Testis (tissue), 3 donors: ENCODE data around the gene CDH4. TPM values are rescaled to one million over a fixed set of nuclear protein-coding genes. Genes with fewer than 3 reads are reported as not detected.

Experiments used
- DNase-seq: peaks from one replicate; pipeline ENCODE4 v3.0.0-alpha.2; 2019
- H3K27ac ChIP-seq, 2 donors: fragments of 200-600 bp; sonication (generic); one replicate each; pipeline ENCODE4 v1.5.1; 2019
- H3K27me3 ChIP-seq: fragments of 200-600 bp; sonication (generic); one replicate; pipeline ENCODE4 v1.5.1; 2019
- H3K36me3 ChIP-seq: fragments of 200-600 bp; sonication (generic); one replicate; pipeline ENCODE4 v1.5.1; 2017; ENCODE audit warnings: low read depth; ENCODE audit errors: missing control alignments
- H3K4me1 ChIP-seq: fragments of 200-600 bp; sonication (generic); one replicate; pipeline ENCODE4 v1.5.1; 2019
- H3K4me3 ChIP-seq, 2 donors: fragments of 200-600 bp; sonication (generic); one replicate each; pipeline ENCODE4 v1.5.1; 2017 to 2019
- H3K9me3 ChIP-seq: fragments of 200-600 bp; sonication (generic); one replicate; pipeline ENCODE4 v1.5.1; 2017
- POLR2A ChIP-seq: fragments of 450-650 bp; IDR thresholded peaks from one replicate; pipeline ENCODE4 v1.6.1; 2017; ENCODE audit warnings: antibody characterized with exemption, mild to moderate bottlenecking, moderate library complexity
- WGBS, 2 donors: methylation state at CpG; one replicate each; pipeline ENCODE4 v1.1.5; 2018; 5-methylcytosine and 5-hydroxymethylcytosine counted together
- intact Hi-C: fragments of 100-400 bp; cut with DNase I; formaldehyde crosslinking; loops from one replicate; pipeline ENCODE4 v1.15.1; 2023; ENCODE audit warnings: low total_unique reads
- polyA plus RNA-seq: library from polyadenylated mRNA; stranded (reverse); fragments of 350-450 nt; fragmentation: Illumina TruSeq; extraction: RNeasy Lipid Tissue Mini Kit (QIAGEN cat#74804); gene quantifications from one replicate; pipeline ENCODE4 v1.2.3, GENCODE V29; 2014; ENCODE audit warnings: low read depth, low replicate concordance; ENCODE audit not compliant: insufficient read depth
- total RNA-seq, 2 donors: library from RNA; depleted of rRNA; stranded (reverse); fragments of >200 nt; gene quantifications; one replicate each; pipeline ENCODE4 v1.2.3, GENCODE V29; 2016
- TF ChIP-seq, protein P1 (sequence below), 3 experiments: fragments of 450-650 bp in 2 of 3; fragments of 200-600 bp in 1 of 3; sonication (generic) in 1 of 3; IDR thresholded peaks; one replicate each; pipeline ENCODE4 v1.5.1; 2016 to 2019; ENCODE audit warnings: antibody characterized with exemption in 3 of 3, mild to moderate bottlenecking in 2 of 3, moderate library complexity in 1 of 3

CDH4 gene
- total and polyA plus RNA-seq, 3 donors from 2014 or later, result 1.4 to 3.3 (median 1.9) TPM

DNA sequence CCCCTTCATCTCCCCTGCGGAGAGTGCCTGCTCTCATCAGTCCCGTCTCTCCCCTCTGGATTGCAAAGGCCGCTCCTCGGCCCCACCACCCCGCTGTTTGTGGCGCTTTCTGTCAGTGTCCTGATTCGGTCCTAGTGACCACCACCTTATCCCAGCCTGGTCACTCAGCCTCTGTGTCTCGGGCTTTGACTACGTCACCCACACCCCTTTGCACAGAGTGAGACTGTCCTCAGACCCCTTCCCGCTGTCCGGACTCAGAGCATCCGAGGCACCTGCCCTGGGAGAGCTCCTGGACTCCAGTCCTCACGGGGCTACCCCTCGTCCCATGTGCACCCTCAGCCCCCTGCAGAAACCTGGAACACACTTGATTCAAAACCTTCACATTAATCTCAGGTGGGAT lies 433.4 kb downstream of the CDH4 start:
- Histone ChIP-seq H3K27me3 (no peaks in the 10 kb centered on the region), H3K4me3 (no peak overlapping the region), H3K4me1 (no peaks in the 10 kb centered on the region), H3K27ac (no peak overlapping the region), H3K36me3 (no peaks in the 10 kb centered on the region), H3K9me3 (no peaks in the 10 kb centered on the region)
- TF ChIP-seq, protein P1, sequence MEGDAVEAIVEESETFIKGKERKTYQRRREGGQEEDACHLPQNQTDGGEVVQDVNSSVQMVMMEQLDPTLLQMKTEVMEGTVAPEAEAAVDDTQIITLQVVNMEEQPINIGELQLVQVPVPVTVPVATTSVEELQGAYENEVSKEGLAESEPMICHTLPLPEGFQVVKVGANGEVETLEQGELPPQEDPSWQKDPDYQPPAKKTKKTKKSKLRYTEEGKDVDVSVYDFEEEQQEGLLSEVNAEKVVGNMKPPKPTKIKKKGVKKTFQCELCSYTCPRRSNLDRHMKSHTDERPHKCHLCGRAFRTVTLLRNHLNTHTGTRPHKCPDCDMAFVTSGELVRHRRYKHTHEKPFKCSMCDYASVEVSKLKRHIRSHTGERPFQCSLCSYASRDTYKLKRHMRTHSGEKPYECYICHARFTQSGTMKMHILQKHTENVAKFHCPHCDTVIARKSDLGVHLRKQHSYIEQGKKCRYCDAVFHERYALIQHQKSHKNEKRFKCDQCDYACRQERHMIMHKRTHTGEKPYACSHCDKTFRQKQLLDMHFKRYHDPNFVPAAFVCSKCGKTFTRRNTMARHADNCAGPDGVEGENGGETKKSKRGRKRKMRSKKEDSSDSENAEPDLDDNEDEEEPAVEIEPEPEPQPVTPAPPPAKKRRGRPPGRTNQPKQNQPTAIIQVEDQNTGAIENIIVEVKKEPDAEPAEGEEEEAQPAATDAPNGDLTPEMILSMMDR (IDR thresholded peaks at IDR 0.05), result no peak
- TF ChIP-seq POLR2A, result no peak
- 87 to 93% methylated on average over 14 of the region's 14 CpGs for WGBS, 2 donors
- intact Hi-C loops, result no loop called here
- DNase-seq, result no peak

DNA sequence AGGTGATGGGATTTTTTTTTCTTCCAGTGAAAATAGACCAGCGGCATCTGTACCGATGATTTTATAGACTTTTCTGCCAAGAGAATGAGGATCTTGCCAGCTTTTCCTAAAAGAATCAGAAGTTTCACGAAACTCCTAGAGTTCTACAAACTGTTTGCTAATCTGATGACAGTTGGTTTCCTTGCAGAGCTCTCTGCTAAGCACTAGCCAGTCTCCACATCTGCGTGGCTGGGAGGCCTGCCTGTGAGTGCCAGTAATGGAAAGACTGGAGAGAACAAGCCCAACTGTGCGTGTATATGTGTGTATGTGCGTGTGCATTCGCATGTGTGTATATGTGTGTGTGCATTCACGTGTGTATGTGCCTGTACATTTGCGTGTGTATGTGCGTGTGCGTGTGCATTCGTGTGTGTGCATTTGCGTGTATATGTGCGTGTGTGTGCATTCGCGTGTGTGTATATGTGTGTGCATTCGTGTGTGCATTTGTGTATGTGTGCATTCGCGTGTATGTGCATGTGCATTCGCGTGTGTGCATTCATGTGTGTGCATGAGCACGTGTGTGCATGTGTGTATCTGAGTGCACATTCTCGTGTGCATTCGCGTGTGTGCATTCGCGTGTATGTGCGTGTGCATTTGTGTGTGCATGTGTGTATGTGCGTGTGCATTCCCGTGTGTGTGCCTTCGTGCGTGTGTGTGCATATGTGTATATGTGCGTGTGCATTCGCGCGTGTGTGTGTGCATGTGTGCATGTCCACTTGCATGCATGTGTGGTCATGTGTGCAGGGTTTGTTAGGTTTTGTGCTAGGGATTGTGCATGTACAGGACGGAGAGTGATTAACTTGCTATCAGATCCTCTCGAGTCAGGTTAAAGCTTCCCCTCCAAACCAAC lies 434.2 kb downstream of the CDH4 start:
- intact Hi-C loops, result no loop called here
- no peak overlapping the region for H3K4me3 ChIP-seq
- 76 to 80% methylated on average over 31 to 38 of the region's 38 CpGs for WGBS, 2 donors
- H3K36me3 ChIP-seq, result no peaks in the 10 kb centered on the region
- DNase-seq, result no peak
- no peaks in the 10 kb centered on the region for H3K9me3 ChIP-seq
- no peak overlapping the region for H3K27ac ChIP-seq
- TF ChIP-seq, protein P1 (IDR thresholded peaks at IDR 0.05), result no peak
- no peak for TF ChIP-seq POLR2A
- H3K4me1 ChIP-seq, result no peaks in the 10 kb centered on the region
- no peaks in the 10 kb centered on the region for H3K27me3 ChIP-seq

DNA sequence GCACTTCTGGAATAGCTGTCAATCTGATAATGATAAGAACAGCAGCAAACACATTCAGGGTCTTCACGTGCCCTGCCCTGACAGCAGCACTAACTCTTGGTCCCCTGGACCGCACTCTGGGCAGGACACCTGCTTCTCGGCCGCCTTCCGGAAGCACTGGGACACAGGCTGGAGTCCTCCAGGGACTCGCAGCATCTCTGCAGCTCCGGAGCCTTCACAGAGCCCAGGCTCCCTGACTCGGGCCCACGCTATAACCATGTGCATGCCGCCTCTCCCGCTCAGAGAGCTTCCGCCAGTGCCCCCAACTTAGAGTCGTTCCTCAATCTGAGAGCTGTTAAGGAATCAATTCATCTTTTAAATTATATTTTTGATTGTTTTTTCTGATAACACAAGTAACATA lies 436.4 kb downstream of the CDH4 start:
- Histone ChIP-seq H3K9me3 (no peaks in the 10 kb centered on the region), H3K4me1 (no peaks in the 10 kb centered on the region), H3K27me3 (no peaks in the 10 kb centered on the region), H3K36me3 (no peaks in the 10 kb centered on the region), H3K4me3 (no peak overlapping the region), H3K27ac (no peak overlapping the region)
- WGBS, 2 donors, result 86 to 87% methylated on average over 12 to 13 of the region's 13 CpGs
- TF ChIP-seq POLR2A, result no peak
- TF ChIP-seq, protein P1 (IDR thresholded peaks at IDR 0.05), result no peak
- DNase-seq, result no peak
- intact Hi-C loops, result no loop called here

DNA sequence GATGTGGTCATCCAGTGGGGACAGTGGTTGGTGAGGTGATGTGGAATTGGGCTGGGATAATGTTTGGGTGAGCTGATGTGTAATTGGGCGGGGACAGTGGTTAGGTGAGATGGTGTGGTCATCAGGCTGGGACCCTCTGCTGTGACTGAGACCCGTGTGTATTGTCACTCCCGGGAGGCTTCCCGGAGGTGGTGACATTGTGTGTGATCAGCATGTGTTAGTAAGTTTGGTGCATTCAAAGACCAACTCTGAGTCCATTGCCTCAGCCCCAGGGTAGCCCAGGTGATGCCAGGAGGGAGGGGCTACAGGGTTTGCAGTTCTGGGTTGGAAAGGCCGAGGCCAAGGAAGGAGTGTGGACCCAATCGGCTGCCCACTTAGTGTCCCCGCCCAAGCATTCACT lies 438.1 kb downstream of the CDH4 start:
- intact Hi-C loops, result no loop called here
- no peak for TF ChIP-seq POLR2A
- TF ChIP-seq, protein P1 (IDR thresholded peaks at IDR 0.05), result no peak
- no peak overlapping the region for H3K4me3 ChIP-seq
- no peak for DNase-seq
- H3K27me3 ChIP-seq, result no peaks in the 10 kb centered on the region
- WGBS, 2 donors, result 89 to 93% methylated on average over 7 of the region's 7 CpGs
- H3K36me3 ChIP-seq, result no peaks in the 10 kb centered on the region
- H3K4me1 ChIP-seq, result no peaks in the 10 kb centered on the region
- no peaks in the 10 kb centered on the region for H3K9me3 ChIP-seq
- H3K27ac ChIP-seq, result no peak overlapping the region
